ENCODE results near the gene LAG3.

The LAG3 gene

GRCh38 chr12:6817662-6818157, 45.4 kb downstream of the LAG3 start:
- Histone ChIP-seq H3K4me2 (ENCODE audit: low read length, poor library complexity, severe bottlenecking) (no peak overlapping the region), H3K9ac (ENCODE audit: low read length) (no peak overlapping the region), H2BK5ac (ENCODE audit: low read depth, low read length, poor library complexity, severe bottlenecking) (no peak overlapping the region), H2AK5ac (ENCODE audit: low read length, severe bottlenecking) (no peak overlapping the region), H4K8ac (ENCODE audit: low read length) (no peak overlapping the region), H2BK12ac (ENCODE audit: low read length in 2 of 2) (no peak overlapping the region), H3K23ac (ENCODE audit: low read length in 2 of 2) (no peak overlapping the region), H2BK120ac (ENCODE audit: low read depth, low read length) (no peak overlapping the region), H3K36me3 (ENCODE audit: control insufficient read depth in 1 of 2, insufficient read depth in 2 of 2, low read depth in 1 of 2, low read length in 2 of 2) (no peaks in the 10 kb centered on the region), H3K27ac (ENCODE audit: low read length, poor library complexity, severe bottlenecking) (no peak overlapping the region), H4K91ac (ENCODE audit: low read length) (peak overlapping the region; percentile 37), H3K4me3 (ENCODE audit: insufficient read depth in 1 of 2, low read depth in 1 of 2, low read length in 2 of 2) (peak overlapping the region in 1 of 2 experiments; percentile 35), H3K9me3 (ENCODE audit: control insufficient read depth, low read length) (no peaks in the 10 kb centered on the region), H2AFZ (ENCODE audit: low read depth, low read length) (no peak overlapping the region), H3K27me3 (ENCODE audit: control insufficient read depth in 1 of 2, insufficient read depth in 1 of 2, low read length in 2 of 2) (peaks cover 41 to 77% of the 10 kb centered on the region in 2 experiments), H3K4me1 (ENCODE audit: control insufficient read depth, insufficient read depth, low read depth, low read length) (peaks cover 28% of the 10 kb centered on the region), H3K18ac (ENCODE audit: low read depth in 1 of 2, low read length in 2 of 2) (no peak overlapping the region), H2BK15ac (ENCODE audit: low read depth, poor library complexity, severe bottlenecking) (no peak overlapping the region), H3K4ac (ENCODE audit: low read depth in 1 of 2, low read length in 2 of 2) (no peak overlapping the region), H3K14ac (ENCODE audit: low read length in 2 of 2) (no peak overlapping the region), H3K79me1 (replicated peaks; ENCODE audit: low read length, poor library complexity, severe bottlenecking) (no peaks in the 10 kb centered on the region)
- WGBS: 89% methylated on average over 20 of the region's 20 CpGs
- DNase-seq: no peak

GRCh38 chr12:6818222-6818621, 45.9 kb downstream of the LAG3 start:
- no peak overlapping the region for H3K9ac ChIP-seq (ENCODE audit: low read length)
- H2BK15ac ChIP-seq (ENCODE audit: low read depth, poor library complexity, severe bottlenecking): no peak overlapping the region
- no peak overlapping the region for H3K27ac ChIP-seq (ENCODE audit: low read length, poor library complexity, severe bottlenecking)
- no peak overlapping the region for H4K91ac ChIP-seq (ENCODE audit: low read length)
- H2AK5ac ChIP-seq (ENCODE audit: low read length, severe bottlenecking): no peak overlapping the region
- peaks cover 30% of the 10 kb centered on the region for H3K4me1 ChIP-seq (ENCODE audit: control insufficient read depth, insufficient read depth, low read depth, low read length)
- H3K4me2 ChIP-seq (ENCODE audit: low read length, poor library complexity, severe bottlenecking): no peak overlapping the region
- H2AFZ ChIP-seq (ENCODE audit: low read depth, low read length): no peak overlapping the region
- peaks cover 44 to 80% of the 10 kb centered on the region in 2 experiments for H3K27me3 ChIP-seq (ENCODE audit: control insufficient read depth in 1 of 2, insufficient read depth in 1 of 2, low read length in 2 of 2)
- no peak overlapping the region for H3K23ac ChIP-seq (ENCODE audit: low read length in 2 of 2)
- H3K4me3 ChIP-seq (ENCODE audit: insufficient read depth in 1 of 2, low read depth in 1 of 2, low read length in 2 of 2): no peak overlapping the region
- WGBS: 69% methylated on average over 10 of the region's 10 CpGs
- no peak overlapping the region for H2BK120ac ChIP-seq (ENCODE audit: low read depth, low read length)
- no peak overlapping the region for H2BK12ac ChIP-seq (ENCODE audit: low read length in 2 of 2)
- no peak overlapping the region for H3K18ac ChIP-seq (ENCODE audit: low read depth in 1 of 2, low read length in 2 of 2)
- H3K79me1 ChIP-seq (replicated peaks; ENCODE audit: low read length, poor library complexity, severe bottlenecking): no peaks in the 10 kb centered on the region
- H3K36me3 ChIP-seq (ENCODE audit: control insufficient read depth in 1 of 2, insufficient read depth in 2 of 2, low read depth in 1 of 2, low read length in 2 of 2): no peaks in the 10 kb centered on the region
- H2BK5ac ChIP-seq (ENCODE audit: low read depth, low read length, poor library complexity, severe bottlenecking): no peak overlapping the region
- no peak overlapping the region for H4K8ac ChIP-seq (ENCODE audit: low read length)
- H3K14ac ChIP-seq (ENCODE audit: low read length in 2 of 2): no peak overlapping the region
- no peak overlapping the region for H3K4ac ChIP-seq (ENCODE audit: low read depth in 1 of 2, low read length in 2 of 2)
- H3K9me3 ChIP-seq (ENCODE audit: control insufficient read depth, low read length): no peaks in the 10 kb centered on the region
- no peak for DNase-seq

- no peak overlapping the region for H2AFZ ChIP-seq (ENCODE audit: low read depth, low read length)
- H2BK120ac ChIP-seq (ENCODE audit: low read depth, low read length): no peak overlapping the region
- H3K9me3 ChIP-seq (ENCODE audit: control insufficient read depth, low read length): no peaks in the 10 kb centered on the region
- no peak overlapping the region for H4K91ac ChIP-seq (ENCODE audit: low read length)
- no peak overlapping the region for H2BK12ac ChIP-seq (ENCODE audit: low read length in 2 of 2)
- H2AK5ac ChIP-seq (ENCODE audit: low read length, severe bottlenecking): no peak overlapping the region
- no peaks in the 10 kb centered on the region for H3K36me3 ChIP-seq (ENCODE audit: control insufficient read depth in 1 of 2, insufficient read depth in 2 of 2, low read depth in 1 of 2, low read length in 2 of 2)
- H3K14ac ChIP-seq (ENCODE audit: low read length in 2 of 2): no peak overlapping the region
- no peak overlapping the region for H3K27ac ChIP-seq (ENCODE audit: low read length, poor library complexity, severe bottlenecking)
- no peak overlapping the region for H3K4me2 ChIP-seq (ENCODE audit: low read length, poor library complexity, severe bottlenecking)
- no peak overlapping the region for H3K23ac ChIP-seq (ENCODE audit: low read length in 2 of 2)
- H3K79me1 ChIP-seq (replicated peaks; ENCODE audit: low read length, poor library complexity, severe bottlenecking): no peaks in the 10 kb centered on the region
- WGBS: 87% methylated on average over 4 of the region's 5 CpGs
- H3K4ac ChIP-seq (ENCODE audit: low read depth in 1 of 2, low read length in 2 of 2): no peak overlapping the region
- no peak overlapping the region for H4K8ac ChIP-seq (ENCODE audit: low read length)
- no peak overlapping the region for H2BK5ac ChIP-seq (ENCODE audit: low read depth, low read length, poor library complexity, severe bottlenecking)
- H3K4me3 ChIP-seq (ENCODE audit: insufficient read depth in 1 of 2, low read depth in 1 of 2, low read length in 2 of 2): no peak overlapping the region
- no peak overlapping the region for H3K18ac ChIP-seq (ENCODE audit: low read depth in 1 of 2, low read length in 2 of 2)
- no peak overlapping the region for H3K9ac ChIP-seq (ENCODE audit: low read length)
- H3K4me1 ChIP-seq (ENCODE audit: control insufficient read depth, insufficient read depth, low read depth, low read length): peaks cover 34% of the 10 kb centered on the region
- DNase-seq: no peak
- H3K27me3 ChIP-seq (ENCODE audit: control insufficient read depth in 1 of 2, insufficient read depth in 1 of 2, low read length in 2 of 2): peaks cover 48 to 81% of the 10 kb centered on the region in 2 experiments
- no peak overlapping the region for H2BK15ac ChIP-seq (ENCODE audit: low read depth, poor library complexity, severe bottlenecking)
These were observed 46.3 kb downstream of the LAG3 start for GRCh38 chr12:6818645-6819044.

GRCh38 chr12:6819106-6820030, 47.0 kb downstream of the LAG3 start:
- H3K4ac ChIP-seq (ENCODE audit: low read depth in 1 of 2, low read length in 2 of 2): no peak overlapping the region
- H2BK5ac ChIP-seq (ENCODE audit: low read depth, low read length, poor library complexity, severe bottlenecking): no peak overlapping the region

More at GRCh38 chr12:6819106-6820030, 47.0 kb downstream of the LAG3 start:
- H2BK12ac ChIP-seq (ENCODE audit: low read length in 2 of 2): peak overlapping the region in 1 of 2 experiments; percentile 22
- H3K27ac ChIP-seq (ENCODE audit: low read length, poor library complexity, severe bottlenecking): no peak overlapping the region
- peak overlapping the region; percentile 61 for H4K8ac ChIP-seq (ENCODE audit: low read length)
- no peak for DNase-seq
- no peak overlapping the region for H3K14ac ChIP-seq (ENCODE audit: low read length in 2 of 2)
- H3K23ac ChIP-seq (ENCODE audit: low read length in 2 of 2): no peak overlapping the region
- H3K4me2 ChIP-seq (ENCODE audit: low read length, poor library complexity, severe bottlenecking): no peak overlapping the region
- no peaks in the 10 kb centered on the region for H3K9me3 ChIP-seq (ENCODE audit: control insufficient read depth, low read length)
- 76% methylated on average over 13 of the region's 13 CpGs for WGBS
- H2AK5ac ChIP-seq (ENCODE audit: low read length, severe bottlenecking): no peak overlapping the region
- H3K9ac ChIP-seq (ENCODE audit: low read length): no peak overlapping the region
- H3K79me1 ChIP-seq (replicated peaks; ENCODE audit: low read length, poor library complexity, severe bottlenecking): no peaks in the 10 kb centered on the region
- H4K91ac ChIP-seq (ENCODE audit: low read length): no peak overlapping the region
- H3K4me3 ChIP-seq (ENCODE audit: insufficient read depth in 1 of 2, low read depth in 1 of 2, low read length in 2 of 2): no peak overlapping the region
- H3K27me3 ChIP-seq (ENCODE audit: control insufficient read depth in 1 of 2, insufficient read depth in 1 of 2, low read length in 2 of 2): peaks cover 41 to 74% of the 10 kb centered on the region in 2 experiments
- H2BK120ac ChIP-seq (ENCODE audit: low read depth, low read length): peak overlapping the region; percentile 27
- H3K4me1 ChIP-seq (ENCODE audit: control insufficient read depth, insufficient read depth, low read depth, low read length): peaks cover 36% of the 10 kb centered on the region
- H3K18ac ChIP-seq (ENCODE audit: low read depth in 1 of 2, low read length in 2 of 2): peak overlapping the region in 1 of 2 experiments; percentile 5
- H3K36me3 ChIP-seq (ENCODE audit: control insufficient read depth in 1 of 2, insufficient read depth in 2 of 2, low read depth in 1 of 2, low read length in 2 of 2): no peaks in the 10 kb centered on the region
- no peak overlapping the region for H2BK15ac ChIP-seq (ENCODE audit: low read depth, poor library complexity, severe bottlenecking)
- H2AFZ ChIP-seq (ENCODE audit: low read depth, low read length): no peak overlapping the region
